Activated T-cell treated with anti-CD3 and anti-CD28 coated beads for 1 hour (primary cell): ENCODE data around the gene BRIP1.

Experiments used
- DNase-seq: peaks from one replicate; pipeline ENCODE4 v3.0.0-alpha.2; 2020; ENCODE audit warnings: low read depth

The BRIP1 gene

DNA sequence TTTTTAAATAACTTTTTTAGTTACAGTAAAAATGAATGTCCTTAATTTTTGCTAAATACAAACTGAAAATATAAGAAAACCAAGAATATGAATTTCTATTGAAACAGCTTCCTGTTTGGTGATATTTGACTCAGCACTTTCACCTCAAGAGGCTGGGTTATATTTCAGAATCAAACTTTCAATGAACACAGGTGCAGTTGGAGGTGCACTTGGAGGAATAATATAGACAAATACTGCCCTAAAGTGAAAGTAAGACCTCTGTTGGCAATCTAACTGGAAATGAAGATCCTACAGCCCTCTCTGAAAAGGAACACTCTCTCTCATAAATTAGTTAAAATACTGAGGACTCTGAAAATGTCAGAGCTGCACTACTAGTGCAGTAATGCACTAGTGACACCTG is 106.2 kb downstream of the BRIP1 start:
- no peak for DNase-seq

DNA sequence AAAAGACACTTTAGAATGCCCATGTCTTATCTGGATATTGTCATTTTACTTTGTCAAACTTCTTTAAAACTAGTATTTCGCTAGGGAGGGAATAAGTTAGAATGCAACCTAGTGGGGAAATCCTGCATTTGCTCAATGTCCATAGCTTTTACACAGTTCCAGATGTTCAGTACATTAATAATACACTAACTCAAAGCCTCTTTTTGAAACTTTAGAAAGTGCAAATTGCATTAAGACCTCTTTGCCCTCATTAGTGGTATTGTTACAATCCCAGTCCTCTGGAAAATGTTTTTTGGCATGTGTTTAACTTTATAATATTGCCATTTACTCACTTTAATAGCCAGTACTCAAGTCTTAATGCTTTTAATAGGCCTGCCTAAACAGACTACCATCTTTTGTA is 106.8 kb downstream of the BRIP1 start:
- DNase-seq, result no peak

DNA sequence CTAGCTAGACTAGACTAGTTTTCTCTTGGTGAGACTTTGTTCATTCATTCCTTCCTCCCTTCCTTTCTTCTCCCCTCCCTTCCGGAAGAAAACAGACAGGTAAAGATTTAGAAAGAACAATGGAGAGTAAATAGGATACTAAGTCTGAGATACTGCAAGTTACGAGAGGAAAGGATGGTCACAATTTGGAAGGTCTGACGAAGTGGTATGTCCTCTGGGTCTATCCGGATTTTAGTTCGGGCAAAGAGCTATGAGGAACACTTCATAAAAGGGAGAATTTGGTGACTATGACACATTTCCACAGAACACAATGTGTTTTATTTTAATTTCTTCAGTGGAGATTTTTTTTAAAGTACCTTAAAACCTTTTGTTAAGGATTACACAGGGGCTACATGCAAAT is 107.7 kb downstream of the BRIP1 start:
- DNase-seq, result no peak

DNA sequence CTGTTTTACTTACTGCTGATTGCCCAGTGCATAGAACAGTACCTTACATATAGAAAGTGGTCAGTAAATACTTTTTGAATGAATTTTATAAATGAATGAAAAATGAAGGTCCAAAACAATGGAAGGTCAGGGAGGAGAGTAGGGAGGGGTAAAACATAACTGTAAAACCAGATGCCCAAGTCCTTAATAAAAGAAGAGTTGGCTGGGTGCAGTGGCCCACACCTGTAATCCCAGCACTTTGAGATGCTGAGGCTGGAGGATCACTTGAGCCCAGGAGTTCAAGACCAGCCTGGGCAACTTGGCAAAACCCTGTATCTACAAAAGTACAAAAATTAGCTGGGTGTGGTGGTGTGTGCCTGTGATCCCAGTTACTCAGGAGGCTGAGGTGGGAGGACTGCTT is 108.2 kb downstream of the BRIP1 start:
- DNase-seq, result no peak

DNA sequence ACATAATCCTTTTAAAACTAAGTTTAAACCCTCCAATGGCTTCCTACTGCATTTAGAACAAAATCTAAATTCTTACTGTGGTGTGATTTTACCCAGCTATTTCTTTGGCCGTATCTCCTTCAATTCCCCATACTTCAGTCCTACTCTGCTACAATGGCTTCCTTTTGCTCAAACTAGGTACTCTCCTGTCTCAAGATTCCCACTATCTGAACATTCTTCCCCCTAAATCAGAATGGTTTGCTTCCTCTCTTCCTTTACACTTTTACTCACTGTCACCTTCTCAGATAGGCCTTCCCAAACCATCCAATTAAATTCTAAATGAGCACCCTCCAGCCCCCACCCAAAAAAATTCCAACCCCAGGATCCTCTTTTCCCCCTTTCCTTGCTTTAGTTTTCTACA is 109.2 kb downstream of the BRIP1 start:
- DNase-seq, result no peak

DNA sequence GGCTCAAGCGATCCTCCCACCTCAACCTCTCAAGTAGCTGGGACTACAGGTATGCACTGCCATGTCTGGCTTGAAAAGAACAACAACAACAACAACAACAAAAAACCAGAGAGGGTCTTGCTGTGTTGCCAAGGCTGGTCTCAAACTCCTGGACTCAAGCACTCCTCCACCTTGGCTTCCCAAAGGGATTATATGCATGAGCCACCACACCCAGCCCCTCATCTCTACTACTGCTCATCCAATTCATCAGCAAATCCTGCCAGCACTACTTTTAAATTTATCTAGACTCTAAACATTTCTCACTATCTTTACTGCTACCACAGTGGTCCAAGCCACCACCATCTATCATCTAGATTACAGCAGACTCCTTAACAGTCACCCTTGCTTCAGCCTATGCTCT is 109.6 kb downstream of the BRIP1 start:
- no peak for DNase-seq

DNA sequence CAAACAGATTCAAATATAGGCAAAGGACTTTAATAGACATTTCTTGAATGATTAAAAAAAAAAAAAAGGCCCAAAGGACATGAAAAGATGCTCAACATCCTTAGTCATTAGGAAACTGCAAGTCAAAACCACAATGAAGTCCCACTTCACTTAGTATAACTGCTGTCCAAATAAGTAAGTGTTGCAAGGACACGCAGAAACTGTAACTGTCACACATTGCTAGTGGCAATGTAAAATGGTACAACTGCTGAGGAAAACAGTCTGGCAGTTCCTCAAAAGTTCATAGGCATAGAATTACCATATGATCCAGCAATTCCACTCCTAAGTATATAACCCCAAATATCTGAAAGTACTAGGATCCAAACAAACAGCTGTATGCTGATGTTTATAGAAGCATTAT is 112.7 kb downstream of the BRIP1 start:
- no peak for DNase-seq

DNA sequence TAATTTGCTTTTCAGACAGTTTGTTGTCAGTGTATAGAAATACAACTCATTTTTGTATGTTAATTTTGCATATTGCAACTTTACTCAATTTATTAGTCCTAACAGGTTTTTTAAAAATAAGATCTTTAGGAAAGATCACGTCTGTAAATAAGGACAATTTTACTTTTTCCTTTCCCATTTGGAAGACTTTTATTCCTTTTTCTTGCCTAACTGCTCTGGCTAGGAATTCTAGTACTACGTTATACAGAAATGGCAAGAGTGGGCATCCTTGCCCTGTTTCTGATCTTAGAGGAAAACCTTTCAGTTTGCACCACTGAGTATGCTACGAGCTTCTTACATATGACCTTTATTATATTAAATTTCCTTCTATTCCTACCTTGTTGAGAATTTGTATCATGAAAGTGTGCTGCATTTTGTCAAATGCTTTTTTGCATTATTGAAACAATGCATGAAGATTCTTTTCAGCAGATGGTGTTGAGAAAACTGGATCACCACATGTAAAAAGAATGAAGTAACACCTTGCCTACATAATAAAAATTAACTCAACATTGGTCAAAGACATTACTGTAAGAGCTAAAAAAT is 113.4 kb downstream of the BRIP1 start:
- no peak for DNase-seq

DNA sequence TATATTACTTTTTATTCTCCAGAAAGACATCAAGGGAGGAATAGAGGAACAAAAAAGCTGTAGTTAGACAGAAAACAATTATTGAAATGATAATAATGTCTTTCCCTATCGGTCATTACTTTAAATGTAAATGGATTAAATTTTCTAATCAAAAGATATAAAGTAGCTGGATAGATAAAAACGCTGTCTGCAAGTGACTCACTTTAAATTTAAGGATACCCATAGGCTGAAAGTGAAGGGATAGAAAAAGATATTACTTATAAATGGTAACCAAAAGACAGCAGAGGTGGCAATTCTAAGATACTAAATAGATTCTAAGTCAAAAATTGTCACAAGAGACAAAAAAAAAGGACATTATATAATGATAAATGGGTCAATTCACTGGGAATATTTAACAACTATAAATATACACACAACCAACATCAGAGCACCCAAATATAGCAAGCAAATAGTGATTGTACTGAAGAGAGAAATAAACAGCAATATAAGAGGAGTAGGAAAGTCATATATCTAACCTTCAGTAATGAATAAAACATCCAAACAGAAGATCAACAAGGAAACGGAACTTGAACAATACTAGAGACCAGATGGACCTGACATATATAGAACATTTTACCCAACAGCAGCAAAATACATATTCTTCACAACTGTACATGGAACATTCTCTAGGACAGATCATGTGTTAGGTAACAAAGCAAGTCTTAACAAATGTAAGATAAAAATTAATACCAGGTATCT is 116.9 kb downstream of the BRIP1 start:
- no peak for DNase-seq

DNA sequence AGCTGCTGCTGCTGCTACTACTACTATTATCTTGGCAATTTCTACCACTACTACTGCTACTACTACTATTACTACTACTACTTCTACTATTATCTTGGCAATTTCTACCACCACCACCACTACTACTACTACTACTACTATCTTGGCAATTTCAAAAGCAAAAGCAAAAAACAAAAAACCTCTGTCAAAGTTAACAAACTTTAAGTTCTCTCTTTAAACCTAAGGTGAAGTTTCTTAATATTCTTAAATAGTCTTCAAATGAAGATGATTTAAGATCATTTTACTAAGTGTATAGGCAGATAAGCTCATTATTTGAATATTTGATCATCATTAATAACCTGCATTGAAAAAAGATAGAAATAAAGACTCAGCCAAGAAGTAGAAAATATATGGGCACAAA is 118.5 kb downstream of the BRIP1 start:
- DNase-seq, result no peak

DNA sequence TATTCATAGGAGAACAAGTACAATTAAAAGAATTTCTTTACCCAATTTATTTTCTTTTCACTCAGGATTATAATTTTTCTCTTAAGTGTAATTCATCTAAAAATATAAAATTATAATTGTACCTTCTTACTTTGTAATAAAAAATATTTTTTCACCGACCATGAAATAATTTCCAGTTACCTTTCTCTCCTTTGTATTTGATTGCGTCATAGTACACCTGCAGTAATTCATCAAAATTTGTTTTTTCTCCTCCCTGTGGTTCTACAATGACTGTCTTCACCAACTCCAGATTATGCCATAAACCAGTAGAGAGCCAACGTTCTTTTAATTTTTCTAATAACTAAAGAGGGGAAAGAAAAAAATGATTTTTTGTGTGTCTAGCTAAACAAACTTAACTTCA is 119.1 kb downstream of the BRIP1 start:
- DNase-seq, result no peak

DNA sequence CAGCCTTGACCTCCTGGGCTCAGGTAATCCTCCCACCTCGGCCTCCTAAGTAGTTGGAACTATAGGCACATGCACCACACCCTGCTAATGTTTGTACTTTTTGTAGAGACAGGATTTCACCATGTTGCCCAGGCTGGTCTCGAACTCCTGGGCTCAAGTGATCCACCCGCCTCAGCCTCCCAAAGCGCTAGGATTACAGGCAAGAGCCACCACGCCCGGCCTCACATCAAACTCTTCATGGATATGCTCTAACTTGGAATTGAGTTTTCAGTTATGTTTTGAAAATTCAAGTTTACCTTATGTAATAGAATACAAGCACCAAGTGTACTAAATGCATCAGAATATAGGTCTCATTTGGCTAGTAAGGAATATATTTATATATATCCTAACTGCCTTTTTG is 119.6 kb downstream of the BRIP1 start:
- no peak for DNase-seq

DNA sequence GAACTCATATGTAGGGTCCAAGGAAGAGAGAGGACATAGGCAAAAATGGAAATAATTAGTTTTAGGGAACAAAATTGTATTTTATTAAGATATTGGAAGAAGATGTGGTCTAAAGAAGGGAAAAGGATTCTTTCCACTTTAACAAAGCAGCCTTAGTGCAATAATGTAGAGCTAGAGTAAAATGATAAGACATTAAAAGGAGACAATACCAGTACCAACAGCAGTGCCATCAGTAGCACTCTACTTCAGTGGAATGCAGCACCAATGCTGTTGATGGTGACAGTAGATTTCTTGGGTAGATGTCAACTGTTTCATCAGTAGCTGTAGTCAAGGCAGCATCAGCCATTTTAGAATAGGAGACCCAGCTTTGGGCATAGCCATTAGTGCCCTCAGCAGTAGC is 124.3 kb downstream of the BRIP1 start:
- no peak for DNase-seq

DNA sequence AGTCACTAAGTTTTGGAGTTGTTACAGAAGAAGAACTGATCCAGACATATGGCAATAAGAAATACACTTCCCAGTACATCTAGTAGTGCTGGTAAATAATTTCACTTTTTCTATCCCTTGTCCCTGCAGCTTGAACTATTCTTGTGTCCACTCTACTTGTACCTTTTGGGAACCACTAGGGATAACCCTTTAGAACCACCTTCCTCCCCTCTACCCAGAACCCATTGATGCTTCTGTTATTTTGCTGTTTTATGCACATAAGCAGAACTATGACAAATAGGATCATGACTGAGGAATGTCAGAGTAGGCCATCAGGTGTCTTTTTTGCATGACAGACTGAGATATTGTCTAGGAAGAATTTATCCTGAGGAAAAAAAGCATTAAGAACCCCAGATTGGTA is 125.1 kb downstream of the BRIP1 start:
- DNase-seq, result no peak

DNA sequence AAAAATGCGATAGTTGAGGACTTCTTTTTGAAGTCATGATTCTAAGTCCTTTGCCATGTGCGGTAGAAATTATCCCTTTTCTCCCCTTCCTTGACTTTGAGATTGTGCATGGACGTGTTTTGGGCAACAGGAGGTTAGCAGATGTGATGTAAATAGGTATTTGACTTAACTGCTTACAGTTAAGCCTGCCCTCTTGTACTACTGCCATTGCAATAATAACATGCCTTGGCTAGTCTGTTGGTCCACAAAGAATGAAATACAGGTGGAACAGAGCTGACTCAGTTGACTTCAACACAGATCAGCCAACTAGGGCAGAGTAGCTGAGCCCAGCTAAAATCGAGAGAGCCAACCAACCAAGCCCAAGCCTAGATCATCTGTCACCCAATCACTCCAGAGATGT is 125.5 kb downstream of the BRIP1 start:
- DNase-seq, result no peak

DNA sequence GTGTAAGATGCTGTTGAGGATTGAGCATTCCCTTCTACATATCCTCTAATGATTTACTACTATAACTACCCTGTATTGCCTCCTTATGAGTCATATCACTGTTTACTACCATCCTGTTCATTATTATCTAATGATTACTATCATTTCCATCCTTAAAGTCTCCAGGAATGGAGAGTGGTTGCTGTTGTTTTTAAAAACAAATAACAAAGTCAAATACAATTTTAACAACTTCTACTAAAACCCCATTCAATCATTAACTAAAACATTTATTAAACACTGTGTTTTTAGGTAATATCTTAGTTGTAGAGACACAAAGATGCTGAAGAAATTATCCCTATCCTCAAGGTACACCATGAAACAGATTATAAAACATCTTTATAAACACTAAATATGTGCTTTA is 126.9 kb downstream of the BRIP1 start:
- DNase-seq, result no peak

DNA sequence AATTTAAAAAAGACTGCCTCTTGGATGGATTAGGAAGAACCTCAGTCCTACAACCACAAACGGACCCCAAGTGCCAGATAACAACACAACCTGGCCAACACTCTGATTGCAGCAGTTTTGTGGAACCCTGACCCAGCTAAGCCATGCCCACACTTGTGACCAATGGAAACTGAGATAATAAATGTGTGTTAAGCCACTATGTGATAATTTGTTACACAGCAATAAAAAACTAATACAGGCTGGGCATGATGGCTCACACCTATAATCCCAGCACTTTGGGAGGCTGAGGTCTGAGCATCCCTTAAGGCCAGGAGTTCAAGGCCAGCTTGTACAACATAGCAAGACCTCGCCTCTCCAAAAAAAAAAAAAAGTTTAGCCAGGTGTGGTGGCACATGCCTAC is 127.5 kb downstream of the BRIP1 start:
- DNase-seq, result no peak

DNA sequence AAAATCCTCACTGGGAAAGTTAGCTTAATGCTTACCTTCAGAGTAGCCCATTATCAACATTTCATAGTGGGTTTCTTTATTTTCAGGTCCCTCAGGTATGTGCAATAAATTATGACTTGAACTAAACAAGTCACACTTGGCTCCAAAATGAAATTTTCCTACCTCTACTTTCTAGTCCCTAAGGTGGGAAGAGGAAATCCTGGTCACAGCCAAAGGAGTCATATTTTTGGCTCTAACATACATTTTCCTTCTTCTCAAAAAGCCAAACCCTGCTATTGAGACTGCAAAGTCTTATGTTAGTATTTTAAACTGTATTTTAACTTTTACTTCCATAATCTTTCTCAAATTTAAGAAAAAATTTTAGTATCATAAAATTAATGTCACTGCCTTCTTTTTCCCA is 128.9 kb downstream of the BRIP1 start:
- DNase-seq, result no peak

DNA sequence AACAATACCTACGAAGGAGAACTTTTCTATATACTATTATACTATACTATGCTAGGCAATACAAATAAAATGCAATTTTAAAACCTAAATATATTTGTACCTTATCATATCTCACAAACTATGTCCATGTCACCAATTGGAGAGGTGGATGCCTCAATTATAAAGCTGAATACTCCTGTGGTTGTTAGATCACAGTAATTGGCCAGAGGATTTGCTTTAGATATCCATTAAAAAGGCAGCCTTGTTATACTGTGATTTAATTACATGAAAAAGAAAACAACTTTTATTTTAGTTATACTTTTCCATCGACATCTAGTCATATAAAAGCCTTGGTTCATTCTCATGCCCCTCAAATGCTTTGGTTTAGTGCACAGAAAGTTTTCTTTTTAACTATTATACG is 129.3 kb downstream of the BRIP1 start:
- DNase-seq, result no peak

DNA sequence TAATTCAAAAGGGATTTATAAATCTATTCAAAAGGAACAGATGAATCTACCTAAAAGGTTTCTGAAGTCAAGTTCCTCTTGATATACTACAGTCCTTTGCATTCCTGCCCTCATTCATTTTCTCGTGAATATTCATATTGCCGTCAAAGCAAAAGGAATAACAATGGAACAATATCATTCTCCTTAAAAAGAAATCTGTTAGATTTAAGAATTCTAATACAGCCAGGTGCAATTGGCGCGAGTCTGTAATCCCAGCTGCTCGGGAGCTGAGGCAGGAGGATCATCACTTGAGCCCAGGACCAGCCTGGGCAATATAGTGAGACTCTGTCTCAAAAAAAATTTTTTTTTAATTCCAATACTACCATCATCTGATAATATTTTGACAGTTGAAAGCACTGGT is 130.3 kb downstream of the BRIP1 start:
- no peak for DNase-seq

DNA sequence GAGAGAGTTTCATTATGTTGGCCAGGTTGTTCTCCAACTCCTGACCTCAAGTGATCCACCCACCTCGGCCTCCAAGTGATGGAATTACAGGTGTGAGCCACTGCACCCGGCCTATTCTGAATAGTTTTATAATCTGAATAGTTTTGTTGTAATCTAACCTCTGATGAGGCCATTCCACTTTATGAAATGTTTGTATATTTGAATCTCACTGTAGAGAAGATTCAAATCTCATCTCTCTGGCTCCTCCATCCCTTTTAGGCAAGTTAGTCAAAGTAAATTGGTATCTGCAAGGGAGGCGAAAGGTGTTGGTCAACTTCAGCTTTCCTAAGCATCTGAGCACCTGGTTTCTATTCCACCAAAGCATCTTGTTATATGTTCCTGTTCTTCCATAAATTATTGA is 131.2 kb downstream of the BRIP1 start:
- no peak for DNase-seq

DNA sequence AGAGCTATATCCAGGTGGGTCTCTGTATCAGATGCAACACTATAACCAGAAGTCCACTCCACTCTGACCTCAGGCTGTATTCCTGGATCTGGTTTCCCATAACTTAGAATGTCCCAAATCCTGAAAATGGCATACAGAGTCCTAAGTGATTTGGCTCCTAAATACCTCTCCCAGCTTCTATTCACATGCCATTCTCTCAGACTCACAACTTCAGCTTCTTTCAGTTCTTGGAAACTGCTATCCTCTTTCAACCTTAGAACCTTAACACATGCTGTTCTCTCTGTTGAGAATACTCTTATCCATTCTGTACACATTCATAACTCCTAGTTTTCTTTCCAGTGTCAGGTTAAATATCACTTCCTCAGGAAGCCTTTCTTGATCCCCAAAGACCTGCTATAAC is 132.0 kb downstream of the BRIP1 start:
- DNase-seq, result no peak

DNA sequence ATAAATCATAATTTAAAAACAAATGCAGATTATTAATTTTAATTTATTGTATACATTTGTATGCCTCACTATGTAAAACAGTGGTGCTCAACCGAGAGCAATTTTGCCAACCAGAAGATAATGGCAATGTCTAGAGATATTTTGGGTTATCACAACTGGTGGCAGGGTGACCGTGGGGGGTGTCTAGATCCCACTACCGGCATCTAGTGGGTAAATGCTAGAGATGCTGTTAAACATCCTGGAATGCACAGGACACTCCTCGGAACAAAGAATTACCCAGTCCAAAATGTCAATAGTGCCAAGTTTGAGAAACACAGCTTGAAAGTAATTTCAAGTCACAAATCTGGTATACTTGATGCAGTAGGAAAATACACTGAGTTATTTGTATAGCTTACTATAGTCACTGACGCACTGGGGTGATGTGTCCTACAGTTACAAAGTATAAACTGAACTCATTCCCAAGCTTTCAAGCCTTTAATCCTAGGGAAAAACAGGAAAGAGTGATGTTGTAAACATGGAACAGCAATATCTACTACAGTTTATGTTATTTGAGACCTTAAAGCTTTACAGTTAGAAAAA is 133.5 kb downstream of the BRIP1 start:
- no peak for DNase-seq

DNA sequence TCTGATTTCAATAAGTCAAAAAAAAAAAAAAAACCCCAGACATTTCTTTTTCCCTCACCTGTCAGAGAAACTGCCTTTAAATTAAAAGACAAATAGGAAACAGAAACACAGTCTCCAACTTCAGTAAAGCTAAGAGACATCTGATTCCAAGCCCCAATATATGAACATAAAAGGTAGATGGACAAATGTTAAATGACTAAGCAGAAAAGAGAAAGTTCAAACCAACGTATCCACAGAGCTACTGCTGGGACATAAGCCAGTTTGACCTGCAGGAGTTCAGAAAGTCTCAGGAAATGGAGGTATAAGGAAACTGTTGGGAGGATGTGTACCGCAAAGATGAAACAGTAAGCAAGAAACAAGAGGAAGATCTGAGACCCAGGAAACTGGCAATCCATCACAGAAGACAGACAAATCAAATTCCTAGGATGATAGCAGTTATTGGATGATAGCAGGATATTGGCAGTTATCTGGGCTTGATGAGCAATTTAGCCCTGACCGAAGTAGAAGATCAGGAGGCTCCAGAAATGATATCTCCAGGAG is 135.0 kb downstream of the BRIP1 start:
- no peak for DNase-seq
